Measurements from ENCODE around the gene TASP1. TPM values are rescaled to one million over a fixed set of nuclear protein-coding genes. Genes with fewer than 3 reads are reported as not detected.
A peak's percentile ranks its signal among the peaks of the same experiment; 100 is the strongest.
"Not testable (repeated sequence)": the region's sequence is repeated elsewhere in the genome, so short reads cannot be mapped to it uniquely, and the experiment has no call there.

The TASP1 gene
- total and polyA plus RNA-seq, 10 donors = 6.3 to 21.5 (median 15.5) TPM

DNA sequence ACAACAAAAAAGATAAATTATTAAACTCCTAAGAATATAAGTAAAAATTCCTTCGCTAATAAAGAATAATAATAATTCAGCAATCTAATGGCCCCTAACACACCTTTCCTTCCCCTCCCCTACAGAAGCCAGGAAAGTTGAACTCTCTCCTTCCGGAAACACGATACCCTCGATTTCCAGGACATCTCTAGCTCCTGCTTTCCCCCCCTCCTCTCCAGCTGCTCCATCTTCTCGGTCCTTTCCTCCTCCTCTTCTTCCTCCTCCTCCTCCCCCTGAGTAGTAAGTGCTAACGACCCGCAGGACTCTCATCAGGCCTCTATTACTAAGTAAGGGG, 603 bp downstream of the TASP1 start:
- TF ChIP-seq, protein P1, sequence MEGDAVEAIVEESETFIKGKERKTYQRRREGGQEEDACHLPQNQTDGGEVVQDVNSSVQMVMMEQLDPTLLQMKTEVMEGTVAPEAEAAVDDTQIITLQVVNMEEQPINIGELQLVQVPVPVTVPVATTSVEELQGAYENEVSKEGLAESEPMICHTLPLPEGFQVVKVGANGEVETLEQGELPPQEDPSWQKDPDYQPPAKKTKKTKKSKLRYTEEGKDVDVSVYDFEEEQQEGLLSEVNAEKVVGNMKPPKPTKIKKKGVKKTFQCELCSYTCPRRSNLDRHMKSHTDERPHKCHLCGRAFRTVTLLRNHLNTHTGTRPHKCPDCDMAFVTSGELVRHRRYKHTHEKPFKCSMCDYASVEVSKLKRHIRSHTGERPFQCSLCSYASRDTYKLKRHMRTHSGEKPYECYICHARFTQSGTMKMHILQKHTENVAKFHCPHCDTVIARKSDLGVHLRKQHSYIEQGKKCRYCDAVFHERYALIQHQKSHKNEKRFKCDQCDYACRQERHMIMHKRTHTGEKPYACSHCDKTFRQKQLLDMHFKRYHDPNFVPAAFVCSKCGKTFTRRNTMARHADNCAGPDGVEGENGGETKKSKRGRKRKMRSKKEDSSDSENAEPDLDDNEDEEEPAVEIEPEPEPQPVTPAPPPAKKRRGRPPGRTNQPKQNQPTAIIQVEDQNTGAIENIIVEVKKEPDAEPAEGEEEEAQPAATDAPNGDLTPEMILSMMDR (IDR thresholded peaks at IDR 0.05 in 8 of 11, conservative IDR thresholded peaks at IDR 0.05 in 3 of 11) = no peak
- no peak for TF ChIP-seq POLR2AphosphoS5 (IDR thresholded peaks at IDR 0.05)
- TF ChIP-seq POLR2A (IDR thresholded peaks at IDR 0.05) = no peak
- 1 to 5% (median 3%) methylated on average over 7 of the region's 7 CpGs for WGBS, 5 donors
- peak overlapping the region; percentile 75 to 90 (median 80) for H3K27ac ChIP-seq
- H3K4me1 ChIP-seq = peaks cover 0 to 27% (median 15%) of the 10 kb centered on the region in 6 donors
- H3K36me3 ChIP-seq = no peaks in the 10 kb centered on the region
- H3K9me3 ChIP-seq = no peaks in the 10 kb centered on the region
- H3K4me3 ChIP-seq = peak overlapping the region; percentile 66 to 96 (median 82)
- no peak for DNase-seq
- no peaks in the 10 kb centered on the region for H3K27me3 ChIP-seq (replicated peaks in 1 of 7)
- intact Hi-C loops (cut with DNase I; ENCODE audit: low total_unique reads) = no loop called here

DNA sequence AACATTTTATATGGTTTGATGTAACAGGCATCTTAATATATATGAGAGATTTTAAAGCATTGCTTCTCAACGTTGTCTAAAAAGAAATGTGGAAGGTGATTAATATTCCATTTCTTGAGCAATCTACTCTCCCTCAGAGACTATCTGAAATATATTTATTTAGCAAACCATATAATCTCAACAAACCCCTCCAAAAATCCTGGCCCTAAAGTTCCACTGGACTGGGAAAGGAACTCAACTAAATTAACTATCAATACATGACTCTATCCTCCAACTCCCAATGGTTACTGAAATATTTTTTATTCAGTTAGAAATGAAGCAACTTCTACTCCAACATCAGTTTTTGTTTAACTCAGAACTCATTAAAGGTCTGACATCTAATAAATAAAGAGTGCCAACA, 6.3 kb downstream of the TASP1 start:
- WGBS, 5 donors = 89 to 94% (median 91%) methylated on average over 1 of the region's 1 CpG
- intact Hi-C loops (cut with DNase I; ENCODE audit: low total_unique reads) = no loop called here
- no peaks in the 10 kb centered on the region for H3K27me3 ChIP-seq (replicated peaks in 1 of 7)
- no peaks in the 10 kb centered on the region for H3K9me3 ChIP-seq
- no peak overlapping the region for H3K4me3 ChIP-seq
- H3K4me1 ChIP-seq = peaks cover 0 to 11% (median 3%) of the 10 kb centered on the region in 6 donors
- DNase-seq = no peak
- H3K27ac ChIP-seq = no peak overlapping the region
- peaks cover 0 to 26% (median 15%) of the 10 kb centered on the region in 6 donors for H3K36me3 ChIP-seq
- TF ChIP-seq POLR2A (IDR thresholded peaks at IDR 0.05) (no peak), POLR2AphosphoS5 (IDR thresholded peaks at IDR 0.05) (no peak)
- TF ChIP-seq, protein P1 (IDR thresholded peaks at IDR 0.05 in 8 of 11, conservative IDR thresholded peaks at IDR 0.05 in 3 of 11) = no peak

DNA sequence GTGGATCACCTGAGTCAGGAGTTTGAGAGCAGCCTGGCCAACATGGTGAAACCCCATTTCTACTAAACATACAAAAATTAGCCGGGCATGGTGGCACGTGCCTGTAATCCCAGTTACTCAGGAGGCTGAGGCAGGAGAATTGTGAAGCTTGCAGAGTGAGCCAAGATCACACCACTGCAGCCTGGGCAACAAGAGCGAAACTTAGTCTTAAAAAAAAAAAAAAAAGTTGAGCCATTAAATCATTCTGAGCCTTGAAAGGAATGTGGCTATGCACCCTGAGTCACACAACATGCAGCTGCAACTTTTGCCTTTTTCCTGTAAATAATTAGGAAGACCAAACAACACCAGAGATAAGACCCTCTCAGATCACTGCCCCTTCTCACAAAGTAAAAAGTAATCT, 11.2 kb downstream of the TASP1 start:
- H3K27ac ChIP-seq; intact Hi-C loops (cut with DNase I; ENCODE audit: low total_unique reads); H3K9me3 ChIP-seq; H3K4me1 ChIP-seq; H3K4me3 ChIP-seq; H3K27me3 ChIP-seq (replicated peaks in 1 of 7); DNase-seq: not testable (repeated sequence)
- H3K36me3 ChIP-seq = peaks cover 0 to 66% (median 17%) of the 10 kb centered on the region in 6 donors
- 89 to 93% (median 90%) methylated on average over 3 of the region's 3 CpGs for WGBS, 5 donors

DNA sequence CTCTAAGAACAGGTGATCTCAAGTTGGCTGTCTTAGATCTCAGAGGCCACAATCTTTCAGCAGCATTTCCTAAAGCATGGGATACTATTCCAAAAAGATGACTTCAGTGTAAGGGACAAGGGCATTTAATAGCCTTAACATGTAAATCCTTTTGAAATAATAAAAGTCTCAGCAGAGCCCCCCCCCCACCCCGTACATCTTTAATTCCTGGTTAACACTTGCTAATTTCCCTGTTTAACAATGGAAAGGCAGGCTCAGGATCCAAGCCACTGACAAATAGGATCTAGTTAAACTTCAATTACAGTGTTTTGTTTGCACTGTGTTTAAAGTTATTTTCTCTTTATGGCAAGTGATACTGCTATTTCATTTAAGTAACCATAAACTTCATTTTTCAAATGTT, 12.0 kb downstream of the TASP1 start:
- WGBS, 5 donors = 90 to 97% (median 93%) methylated on average over 1 of the region's 1 CpG

More for the DNA sequence above, 12.0 kb downstream of the TASP1 start:
- peaks cover 0 to 8% (median 0%) of the 10 kb centered on the region in 6 donors for H3K4me1 ChIP-seq
- H3K27ac ChIP-seq = no peak overlapping the region
- TF ChIP-seq POLR2AphosphoS5 (IDR thresholded peaks at IDR 0.05) (no peak), POLR2A (IDR thresholded peaks at IDR 0.05) (no peak)
- TF ChIP-seq, protein P1 (IDR thresholded peaks at IDR 0.05 in 8 of 11, conservative IDR thresholded peaks at IDR 0.05 in 3 of 11) = no peak
- no peaks in the 10 kb centered on the region for H3K27me3 ChIP-seq (replicated peaks in 1 of 7)
- peaks cover 0 to 74% (median 17%) of the 10 kb centered on the region in 6 donors for H3K36me3 ChIP-seq
- no peaks in the 10 kb centered on the region for H3K9me3 ChIP-seq
- intact Hi-C loops (cut with DNase I; ENCODE audit: low total_unique reads) = no loop called here
- H3K4me3 ChIP-seq = no peak overlapping the region
- DNase-seq = no peak

Measured in spleen (tissue), 11 donors.